Keratinocyte (primary cell): Measurements from ENCODE around the gene ARHGDIG.

Experiments
- CTCF ChIP-seq, 3 experiments: IDR thresholded peaks in 1 of 3; conservative IDR thresholded peaks in 1 of 3; optimal IDR thresholded peaks in 1 of 3; 2 replicates in 2 of 3; 3 replicates in 1 of 3; pipeline versions ENCODE3 to v1.5.1; 2011; ENCODE audit warnings: low read length in 3 of 3, mild to moderate bottlenecking in 3 of 3, moderate library complexity in 2 of 3, control low read depth in 1 of 3, inconsistent platforms in 1 of 3; ENCODE audit not compliant: insufficient read depth in 2 of 3; ENCODE audit errors: extremely low read depth in 1 of 3
- EZH2 ChIP-seq: IDR thresholded peaks from one replicate; pipeline ENCODE4 v1.6.1; 2012; ENCODE audit warnings: inconsistent platforms, mild to moderate bottlenecking, low read length, moderate library complexity

DNA sequence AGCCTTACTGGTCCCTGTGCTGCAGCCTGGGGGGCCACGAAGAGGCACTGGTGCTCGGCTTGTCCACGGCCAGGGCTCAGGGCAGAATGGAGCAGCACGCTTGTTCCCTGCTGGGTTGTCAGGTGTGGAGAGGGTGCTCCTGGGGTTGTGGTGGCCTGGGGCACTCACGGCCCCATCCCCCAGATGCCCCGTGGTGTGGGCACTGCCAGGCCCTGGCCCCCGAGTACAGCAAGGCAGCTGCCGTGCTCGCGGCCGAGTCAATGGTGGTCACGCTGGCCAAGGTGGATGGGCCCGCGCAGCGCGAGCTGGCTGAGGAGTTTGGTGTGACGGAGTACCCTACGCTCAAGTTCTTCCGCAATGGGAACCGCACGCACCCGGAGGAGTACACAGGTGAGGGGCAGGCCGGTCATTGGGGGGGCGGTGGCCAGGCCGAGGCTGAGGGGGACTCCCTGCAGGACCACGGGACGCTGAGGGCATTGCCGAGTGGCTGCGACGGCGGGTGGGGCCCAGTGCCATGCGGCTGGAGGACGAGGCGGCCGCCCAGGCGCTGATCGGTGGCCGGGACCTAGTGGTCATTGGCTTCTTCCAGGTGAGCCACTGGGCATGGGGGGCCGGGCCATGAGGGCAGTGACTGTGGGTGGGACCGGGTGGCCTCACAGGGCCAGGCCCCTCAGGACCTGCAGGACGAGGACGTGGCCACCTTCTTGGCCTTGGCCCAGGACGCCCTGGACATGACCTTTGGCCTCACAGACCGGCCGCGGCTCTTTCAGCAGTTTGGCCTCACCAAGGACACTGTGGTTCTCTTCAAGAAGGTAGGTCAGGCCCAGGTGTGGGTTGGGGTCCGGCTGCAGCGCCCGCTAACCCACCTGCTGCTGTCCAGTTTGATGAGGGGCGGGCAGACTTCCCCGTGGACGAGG is 4.1 kb downstream of the ARHGDIG start:
- TF ChIP-seq CTCF (optimal IDR thresholded peaks at IDR 0.05 in 1 of 3, IDR thresholded peaks at IDR 0.05 in 1 of 3, conservative IDR thresholded peaks at IDR 0.05 in 1 of 3; ENCODE audit: extremely low read depth in 1 of 3, insufficient read depth in 2 of 3, low read length in 3 of 3) (no peak), EZH2 (no peak)
